Activated CD4-positive, alpha-beta T cell treated with anti-CD3 and anti-CD28 coated beads, Interleukin-2, amount 50 U/mL, for 4 hours (primary cell): Measurements from ENCODE around the gene CNNM3.

Experiments used
- DNase-seq, 2 experiments: peaks; one replicate each; pipeline ENCODE4 v3.0.0-alpha.2; 2020

The CNNM3 gene

GRCh38 chr2:96819128-96819875, 3.2 kb downstream of the CNNM3 start:
- no peak for DNase-seq

GRCh38 chr2:96819876-96820511, 3.9 kb downstream of the CNNM3 start:
- no peak for DNase-seq

GRCh38 chr2:96821113-96821675, 5.1 kb downstream of the CNNM3 start:
- no peak for DNase-seq

DNA sequence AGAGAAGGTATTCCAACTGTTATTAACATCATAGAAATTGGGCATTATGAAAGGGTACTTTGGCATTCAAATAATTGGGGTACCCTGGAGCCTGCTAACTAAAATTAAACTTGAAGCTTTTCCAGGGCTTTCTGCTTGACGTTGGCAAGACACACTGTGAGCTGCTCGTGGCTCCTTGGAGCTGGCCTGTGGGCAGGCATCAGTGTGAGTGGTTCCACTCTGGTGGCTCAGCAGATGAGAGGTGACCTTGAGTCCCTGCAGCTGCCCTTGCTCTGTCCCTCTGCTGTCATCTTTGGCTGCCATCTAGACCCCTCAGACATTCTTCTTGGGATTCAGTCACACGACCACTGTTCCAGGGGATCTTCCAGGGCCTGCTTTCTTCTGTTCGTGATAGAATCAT, 6.7 kb downstream of the CNNM3 start:
- DNase-seq = no peak

DNA sequence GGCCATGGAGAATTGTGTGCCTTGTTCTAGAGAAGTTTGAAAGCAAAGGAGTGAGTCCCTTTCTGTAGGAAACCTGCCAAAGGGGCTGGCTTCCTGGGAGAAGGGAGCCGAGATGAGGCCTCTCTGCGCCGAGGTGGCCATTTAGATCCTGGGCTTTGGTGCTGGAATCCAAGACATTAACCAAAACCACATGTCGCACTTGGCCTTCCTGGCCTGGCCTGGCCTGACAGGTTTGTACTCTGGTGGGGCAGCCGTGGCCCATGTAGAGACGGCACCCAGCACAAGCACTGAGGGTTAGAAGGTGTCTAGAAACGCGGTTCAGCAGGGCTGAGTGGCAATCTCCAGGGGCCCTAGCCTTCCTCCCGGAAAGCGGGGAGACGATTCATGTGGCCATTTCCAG, 7.1 kb downstream of the CNNM3 start:
- no peak for DNase-seq

DNA sequence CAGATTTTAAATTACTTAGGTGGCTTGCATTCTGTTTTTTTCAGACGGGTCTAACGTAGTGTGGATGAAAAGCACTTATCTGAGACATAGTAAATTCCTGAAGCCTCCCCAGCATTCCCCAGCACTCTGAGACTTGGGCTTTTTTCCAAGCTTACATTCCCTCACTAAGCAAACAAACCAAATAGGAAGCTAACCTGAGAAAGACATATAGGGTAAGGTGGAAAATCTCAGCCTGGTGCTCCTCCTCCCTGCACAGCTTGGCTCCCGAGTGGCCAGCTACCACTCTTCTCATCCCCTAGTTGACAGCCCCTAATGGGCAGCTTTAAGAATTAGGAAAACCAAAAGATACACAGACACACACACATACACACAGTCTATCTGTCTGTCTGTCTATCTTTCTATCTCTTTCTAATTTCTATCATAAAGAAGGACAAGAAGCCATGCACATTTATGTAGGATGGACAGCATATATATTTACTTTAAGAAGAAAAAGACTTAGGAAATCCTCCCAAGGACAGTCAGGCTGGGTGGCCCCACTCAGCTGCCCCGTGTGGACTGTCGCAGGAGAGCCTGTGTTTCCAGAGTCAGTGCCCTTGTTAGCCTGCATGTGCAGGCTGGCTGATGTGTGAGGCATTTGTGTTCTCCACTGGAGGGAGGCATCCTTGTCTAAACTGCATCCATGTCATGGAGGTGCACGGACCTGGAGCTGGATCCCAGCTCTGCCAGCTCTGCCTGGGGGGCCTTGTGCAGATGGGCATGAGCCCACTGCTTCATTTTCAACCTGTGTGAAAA, 8.2 kb downstream of the CNNM3 start:
- DNase-seq = no peak

DNA sequence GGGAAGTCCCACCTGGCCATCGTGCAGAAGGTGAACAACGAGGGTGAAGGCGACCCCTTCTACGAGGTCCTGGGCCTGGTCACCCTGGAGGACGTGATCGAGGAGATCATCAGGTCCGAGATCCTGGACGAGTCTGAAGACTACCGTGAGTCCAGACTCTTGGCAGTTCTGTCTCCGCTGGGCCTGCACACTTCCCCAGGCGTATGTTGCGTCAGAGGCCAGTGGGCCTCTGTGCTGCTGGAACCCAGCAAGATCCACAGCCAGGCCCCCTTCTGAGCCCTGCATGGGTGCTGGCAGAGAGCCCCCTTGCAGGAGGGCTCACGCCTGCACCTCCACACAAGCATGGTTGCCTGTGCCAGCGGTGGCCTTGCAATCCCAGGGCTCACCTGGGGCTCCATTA, 9.0 kb downstream of the CNNM3 start:
- no peak for DNase-seq

GRCh38 chr2:96826546-96827278, 10.6 kb downstream of the CNNM3 start:
- DNase-seq = no peak

DNA sequence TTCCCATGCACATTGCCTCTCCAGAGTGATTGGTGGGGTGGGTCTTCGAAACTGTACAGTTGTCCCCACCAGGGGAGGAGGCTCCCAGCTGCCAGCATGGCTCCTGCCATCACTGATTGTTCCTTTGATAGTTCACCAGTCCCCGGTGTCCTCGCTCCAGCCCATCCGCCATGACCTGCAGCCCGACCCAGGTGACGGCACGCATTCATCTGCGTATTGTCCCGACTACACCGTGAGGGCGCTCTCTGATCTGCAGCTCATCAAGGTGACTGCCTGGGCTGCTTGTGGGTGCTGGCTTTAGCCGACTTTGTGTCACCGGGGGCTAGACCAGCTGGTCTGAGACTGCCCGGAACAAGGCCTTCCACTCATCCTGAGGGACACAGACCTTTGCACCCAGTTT, 12.4 kb downstream of the CNNM3 start:
- no peak for DNase-seq

DNA sequence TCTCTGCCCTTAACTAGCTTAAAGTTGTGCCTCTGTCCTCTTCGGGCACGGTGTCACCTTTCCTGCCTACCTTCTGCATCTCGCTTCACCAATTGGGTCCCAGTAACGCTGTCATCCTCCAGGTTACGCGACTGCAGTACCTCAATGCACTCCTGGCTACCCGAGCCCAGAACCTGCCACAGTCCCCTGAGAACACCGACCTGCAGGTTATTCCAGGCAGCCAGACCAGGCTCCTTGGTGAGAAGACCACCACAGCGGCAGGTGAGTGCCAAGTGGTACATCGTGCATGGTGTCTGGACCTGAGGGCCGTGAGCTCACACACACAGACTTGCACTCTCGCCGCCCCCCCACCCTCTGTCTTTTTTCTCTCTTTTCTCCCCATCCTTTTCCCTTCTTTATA, 12.8 kb downstream of the CNNM3 start:
- no peak for DNase-seq

GRCh38 chr2:96830044-96830562, 14.0 kb downstream of the CNNM3 start:
- no peak for DNase-seq

- DNase-seq = no peak
These were observed 15.6 kb downstream of the CNNM3 start for GRCh38 chr2:96831679-96832078.

- DNase-seq = no peak
These were observed 16.3 kb downstream of the CNNM3 start for GRCh38 chr2:96832408-96832753.

DNA sequence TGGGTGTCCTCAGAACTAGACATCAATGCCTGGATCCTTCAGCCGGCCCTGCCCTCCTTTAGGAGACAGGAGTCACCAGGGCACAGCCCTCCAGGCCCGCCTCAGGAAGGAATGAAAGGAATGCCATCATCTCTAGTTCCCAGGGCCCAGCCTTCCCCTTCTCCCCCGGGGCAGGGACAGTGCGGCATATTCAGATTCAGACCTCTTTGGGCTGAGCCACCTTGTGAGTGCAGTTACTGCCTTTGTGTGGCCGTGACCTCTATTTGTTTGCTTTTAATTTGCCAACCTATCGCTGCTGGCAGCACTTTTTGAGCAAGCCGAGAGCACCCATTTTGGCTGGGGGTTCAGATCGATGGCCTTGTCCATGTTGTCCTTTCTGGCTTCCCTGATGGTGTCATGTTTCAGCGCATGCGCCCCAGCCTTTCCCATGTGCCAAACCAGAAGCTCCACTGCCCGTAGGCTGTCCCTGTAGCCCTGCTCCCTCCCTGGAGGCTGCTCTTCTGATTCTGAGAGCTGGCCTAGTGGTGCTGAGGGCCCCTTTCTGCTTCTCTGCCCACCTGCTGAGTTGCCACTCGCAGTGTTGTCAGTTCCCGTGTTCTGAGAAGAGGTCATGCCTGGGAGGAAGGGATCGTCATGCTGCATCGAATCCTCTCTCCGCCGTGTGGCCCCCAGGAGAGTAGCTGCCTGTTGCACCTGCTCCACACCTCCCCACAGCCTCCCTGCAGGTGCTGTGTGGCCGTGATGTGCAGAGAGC, 16.9 kb downstream of the CNNM3 start:
- DNase-seq = no peak

- no peak for DNase-seq
These were observed 19.8 kb downstream of the CNNM3 start for GRCh38 chr2:96835830-96836229.

DNA sequence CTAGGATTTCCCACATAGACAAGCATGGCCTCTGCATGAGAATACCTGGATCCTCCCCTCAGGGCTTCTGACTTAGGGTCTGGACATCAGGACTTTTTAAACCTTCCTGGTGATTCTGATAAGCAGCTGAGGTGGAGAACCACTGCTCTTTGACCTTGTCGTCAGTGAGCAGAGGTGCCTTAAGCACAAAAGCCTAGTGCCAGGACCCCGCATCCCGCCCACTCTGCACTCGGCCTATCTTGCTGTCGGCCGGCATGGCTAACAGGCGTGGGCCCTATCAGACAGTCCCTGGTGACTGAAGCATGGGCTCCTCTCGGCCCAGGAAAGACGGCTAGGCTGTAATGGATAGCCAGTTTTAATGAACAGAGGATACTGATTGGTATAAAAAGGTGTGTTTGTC, 21.5 kb downstream of the CNNM3 start:
- DNase-seq = no peak

- no peak for DNase-seq
These were observed 22.6 kb downstream of the CNNM3 start for GRCh38 chr2:96838345-96839292.

GRCh38 chr2:96839293-96839874, 23.3 kb downstream of the CNNM3 start:
- DNase-seq = peak; percentile 70 to 72

DNA sequence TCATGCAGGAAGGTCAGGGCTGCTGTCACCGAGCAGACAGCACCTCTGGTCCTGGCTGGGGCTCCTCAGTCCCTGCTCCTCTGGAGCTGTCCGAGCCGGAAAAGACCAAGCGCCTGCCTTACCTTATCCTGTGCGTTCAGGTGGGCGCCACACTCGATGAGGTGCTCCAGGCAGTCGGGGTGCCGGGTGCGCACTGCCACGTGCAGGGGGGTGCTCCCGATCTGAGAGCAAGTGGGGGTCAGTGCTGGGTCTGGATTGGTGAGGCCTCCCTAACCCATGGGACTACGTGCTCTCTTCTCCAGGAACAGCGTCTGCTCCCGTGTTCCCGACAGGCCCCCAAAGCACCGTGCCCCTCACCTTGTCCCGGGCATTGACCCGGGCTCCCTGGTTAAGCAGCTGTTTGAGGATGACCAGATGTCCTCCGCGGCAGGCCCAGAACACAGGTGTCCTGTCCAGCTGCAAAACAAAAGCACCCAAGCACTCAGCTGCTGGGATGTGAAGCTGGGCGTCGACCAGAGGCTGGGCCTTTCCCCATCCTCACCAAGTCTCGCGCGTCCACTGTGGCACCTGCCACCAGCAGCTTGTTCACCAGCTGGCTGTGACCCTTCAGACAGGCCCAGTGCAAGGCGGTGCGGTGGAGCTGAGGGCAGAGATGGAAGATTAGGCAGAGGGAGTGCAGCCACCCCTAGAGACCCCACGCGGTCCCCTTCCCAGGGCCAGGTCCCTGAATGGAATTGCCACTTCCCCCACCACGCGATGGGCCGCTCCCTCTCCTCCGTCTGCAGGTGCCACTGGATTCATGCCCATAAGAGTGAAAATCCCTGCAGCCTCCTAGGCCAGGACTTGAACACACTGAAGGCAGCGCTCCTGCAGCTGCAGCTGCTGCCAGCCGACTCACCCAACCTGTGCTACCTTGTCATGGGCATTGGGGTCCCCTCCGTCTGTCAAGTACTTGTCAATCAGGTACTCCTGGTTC, 24.1 kb downstream of the CNNM3 start:
- DNase-seq = no peak
